Measurements from ENCODE around the gene TSPAN13.
A peak's percentile ranks its signal among the peaks of the same experiment; 100 is the strongest.

Gene TSPAN13

DNA sequence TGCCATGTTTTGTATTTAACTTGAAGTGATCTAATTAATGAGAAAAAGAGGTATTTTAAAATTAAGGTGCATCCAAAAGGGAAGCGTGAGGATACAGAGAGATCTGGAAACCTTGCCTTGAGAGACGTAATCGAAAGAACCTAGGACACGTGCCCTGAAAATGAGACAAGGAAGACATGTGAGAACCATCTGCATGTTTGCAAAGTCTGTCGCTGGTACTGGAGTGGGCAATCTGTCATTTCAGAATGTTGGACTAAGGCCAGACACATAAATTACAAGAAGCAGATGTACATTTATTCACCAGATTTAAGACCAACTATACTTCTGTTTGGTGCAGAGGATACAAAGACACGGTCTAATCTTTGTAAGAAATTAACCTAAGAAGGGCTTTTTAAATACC lies 42.1 kb downstream of the TSPAN13 start:
- no peak for DNase-seq (ENCODE audit: low read depth)

DNA sequence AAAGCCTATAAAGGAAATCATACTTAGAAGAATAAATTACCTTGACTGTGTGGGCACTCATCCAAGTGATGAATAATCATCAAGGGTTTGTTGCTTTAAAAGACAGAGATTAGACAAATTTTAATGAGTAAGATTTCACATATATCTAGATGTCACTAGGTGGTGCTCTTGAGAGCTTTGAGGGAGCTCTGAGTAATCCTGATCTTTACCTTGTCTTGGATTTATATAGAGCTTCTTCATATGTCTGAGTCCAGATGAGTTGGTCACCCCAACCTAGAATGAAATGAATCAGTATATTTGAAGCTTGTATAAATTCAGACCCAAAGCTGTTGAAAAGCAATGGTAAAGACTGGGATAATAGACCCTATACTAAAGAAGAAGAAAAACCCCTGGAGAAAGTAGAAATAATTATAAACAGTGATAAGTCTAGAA lies 47.6 kb downstream of the TSPAN13 start:
- TF ChIP-seq, protein P1, sequence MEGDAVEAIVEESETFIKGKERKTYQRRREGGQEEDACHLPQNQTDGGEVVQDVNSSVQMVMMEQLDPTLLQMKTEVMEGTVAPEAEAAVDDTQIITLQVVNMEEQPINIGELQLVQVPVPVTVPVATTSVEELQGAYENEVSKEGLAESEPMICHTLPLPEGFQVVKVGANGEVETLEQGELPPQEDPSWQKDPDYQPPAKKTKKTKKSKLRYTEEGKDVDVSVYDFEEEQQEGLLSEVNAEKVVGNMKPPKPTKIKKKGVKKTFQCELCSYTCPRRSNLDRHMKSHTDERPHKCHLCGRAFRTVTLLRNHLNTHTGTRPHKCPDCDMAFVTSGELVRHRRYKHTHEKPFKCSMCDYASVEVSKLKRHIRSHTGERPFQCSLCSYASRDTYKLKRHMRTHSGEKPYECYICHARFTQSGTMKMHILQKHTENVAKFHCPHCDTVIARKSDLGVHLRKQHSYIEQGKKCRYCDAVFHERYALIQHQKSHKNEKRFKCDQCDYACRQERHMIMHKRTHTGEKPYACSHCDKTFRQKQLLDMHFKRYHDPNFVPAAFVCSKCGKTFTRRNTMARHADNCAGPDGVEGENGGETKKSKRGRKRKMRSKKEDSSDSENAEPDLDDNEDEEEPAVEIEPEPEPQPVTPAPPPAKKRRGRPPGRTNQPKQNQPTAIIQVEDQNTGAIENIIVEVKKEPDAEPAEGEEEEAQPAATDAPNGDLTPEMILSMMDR (IDR thresholded peaks at IDR 0.05; ENCODE audit: low read depth, low read length), result peak; percentile 52
- no peak for TF ChIP-seq POLR2A (IDR thresholded peaks at IDR 0.05; ENCODE audit: extremely low read depth, insufficient read length)
- DNase-seq (ENCODE audit: low read depth), result peak; percentile 72
- no peak overlapping the region for H3K4me3 ChIP-seq (ENCODE audit: low read depth, low read length)

More for the DNA sequence above, 42.1 kb downstream of the TSPAN13 start:
- TF ChIP-seq MYC (IDR thresholded peaks at IDR 0.05; ENCODE audit: low read depth, low read length) (no peak), POLR2A (IDR thresholded peaks at IDR 0.05; ENCODE audit: extremely low read depth, insufficient read length) (no peak)
- TF ChIP-seq, protein P1 (IDR thresholded peaks at IDR 0.05; ENCODE audit: low read depth, low read length), result no peak
- TF ChIP-seq, protein P2, sequence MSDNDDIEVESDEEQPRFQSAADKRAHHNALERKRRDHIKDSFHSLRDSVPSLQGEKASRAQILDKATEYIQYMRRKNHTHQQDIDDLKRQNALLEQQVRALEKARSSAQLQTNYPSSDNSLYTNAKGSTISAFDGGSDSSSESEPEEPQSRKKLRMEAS (IDR thresholded peaks at IDR 0.05; ENCODE audit: low read depth, low read length), result no peak
- no peak overlapping the region for H3K4me3 ChIP-seq (ENCODE audit: low read depth, low read length)

DNA sequence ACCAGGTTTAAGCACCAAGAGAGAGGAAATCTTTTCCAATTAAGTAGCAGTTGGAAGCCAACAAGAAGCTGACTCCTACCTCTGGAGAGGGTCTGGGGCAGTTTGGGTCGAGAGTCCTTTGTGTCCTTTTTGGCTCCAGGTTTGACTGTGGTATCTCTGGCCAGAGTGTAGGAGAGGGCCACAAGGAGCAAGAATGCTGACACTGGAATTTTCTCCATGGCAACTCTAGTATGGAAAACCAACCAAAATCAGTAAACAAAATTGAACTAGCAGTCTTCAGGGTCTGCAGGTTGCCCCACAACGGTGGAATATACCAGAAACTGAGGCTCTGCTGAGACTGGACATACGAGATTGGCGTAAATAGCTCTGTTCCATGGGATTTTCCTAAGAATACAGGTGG lies 48.0 kb downstream of the TSPAN13 start:
- TF ChIP-seq, protein P2 (IDR thresholded peaks at IDR 0.05; ENCODE audit: low read depth, low read length), result no peak
- TF ChIP-seq MYC (IDR thresholded peaks at IDR 0.05; ENCODE audit: low read depth, low read length) (no peak), POLR2A (IDR thresholded peaks at IDR 0.05; ENCODE audit: extremely low read depth, insufficient read length) (no peak)
- TF ChIP-seq, protein P1 (IDR thresholded peaks at IDR 0.05; ENCODE audit: low read depth, low read length), result no peak
- no peak for DNase-seq (ENCODE audit: low read depth)
- H3K4me3 ChIP-seq (ENCODE audit: low read depth, low read length), result no peak overlapping the region

DNA sequence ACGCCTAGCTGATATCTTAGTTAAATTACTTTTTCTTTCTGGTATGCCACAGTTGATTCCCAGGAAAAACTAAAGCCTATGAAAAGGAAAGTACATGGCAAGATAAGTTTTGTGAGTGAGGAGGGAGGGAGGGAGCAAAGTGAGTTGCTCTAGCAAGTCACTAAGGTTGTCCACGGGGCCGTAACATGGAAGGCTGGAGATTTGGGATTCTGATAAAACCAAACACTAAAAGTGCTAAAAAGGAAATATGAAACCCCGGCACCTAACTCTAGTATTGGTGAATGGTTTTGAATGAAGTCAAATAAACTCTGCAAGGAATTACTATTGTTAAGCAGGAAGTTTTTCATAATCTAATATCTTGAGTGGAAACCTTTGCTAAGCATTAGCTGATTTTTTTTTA lies 49.6 kb downstream of the TSPAN13 start:
- TF ChIP-seq MYC (IDR thresholded peaks at IDR 0.05; ENCODE audit: low read depth, low read length) (no peak), POLR2A (IDR thresholded peaks at IDR 0.05; ENCODE audit: extremely low read depth, insufficient read length) (no peak)
- TF ChIP-seq, protein P2 (IDR thresholded peaks at IDR 0.05; ENCODE audit: low read depth, low read length), result no peak
- TF ChIP-seq, protein P1 (IDR thresholded peaks at IDR 0.05; ENCODE audit: low read depth, low read length), result no peak
- no peak for DNase-seq (ENCODE audit: low read depth)
- no peak overlapping the region for H3K4me3 ChIP-seq (ENCODE audit: low read depth, low read length)

DNA sequence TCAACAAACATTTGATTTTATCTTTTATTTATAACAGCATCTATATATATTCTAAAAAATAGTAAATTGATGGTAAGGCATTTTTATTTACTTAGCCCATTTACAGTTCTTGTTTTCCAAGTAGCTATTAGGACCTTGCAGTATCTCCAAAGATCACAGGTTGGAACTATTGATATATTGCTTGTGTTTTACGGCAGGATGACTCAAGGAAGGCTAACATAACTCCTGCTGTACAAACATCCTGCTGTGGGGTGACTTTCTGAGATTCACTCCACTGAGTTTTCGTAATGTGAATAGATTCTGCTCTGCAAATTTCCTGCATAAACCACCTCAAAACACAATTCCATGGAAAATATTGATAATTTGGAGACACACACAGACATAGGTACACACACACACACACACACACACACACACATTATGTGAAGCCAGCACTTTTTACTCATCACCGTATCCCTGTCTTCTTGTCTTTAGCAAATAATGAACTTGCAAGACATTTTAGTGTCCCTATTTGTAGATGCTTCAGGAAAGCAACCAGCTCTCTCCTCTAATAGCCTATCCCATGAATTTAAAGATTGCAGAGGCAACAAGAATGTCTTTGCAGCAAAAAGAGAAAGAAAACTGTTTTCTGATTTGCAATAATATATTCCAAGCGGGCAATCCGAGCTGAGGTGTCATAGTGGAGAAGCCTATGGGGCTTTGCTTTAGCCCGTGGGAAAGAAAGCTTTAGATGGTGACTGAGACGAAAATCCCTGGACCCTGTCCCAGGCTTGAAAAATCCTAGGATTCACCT lies 50.5 kb downstream of the TSPAN13 start:
- TF ChIP-seq, protein P1 (IDR thresholded peaks at IDR 0.05; ENCODE audit: low read depth, low read length), result no peak
- TF ChIP-seq POLR2A (IDR thresholded peaks at IDR 0.05; ENCODE audit: extremely low read depth, insufficient read length) (no peak), MYC (IDR thresholded peaks at IDR 0.05; ENCODE audit: low read depth, low read length) (no peak)
- TF ChIP-seq, protein P2 (IDR thresholded peaks at IDR 0.05; ENCODE audit: low read depth, low read length), result no peak
- no peak for DNase-seq (ENCODE audit: low read depth)
- H3K4me3 ChIP-seq (ENCODE audit: low read depth, low read length), result no peak overlapping the region

Measured in NB4 (cell line).